Thyroid gland (tissue), 4 donors: ENCODE measurements around the gene TBX6. TPM values are rescaled to one million over a fixed set of nuclear protein-coding genes. Genes with fewer than 3 reads are reported as not detected.

Experiments
- DNase-seq, 2 donors: peaks; one replicate each; pipeline ENCODE4 v3.0.0-alpha.2; 2019
- H3K27ac ChIP-seq, 3 donors: fragments of 200-600 bp; sonication (generic); 1 replicate in 2 of 3; 2 replicates in 1 of 3; pipeline ENCODE4 v1.5.1; 2016 to 2019; ENCODE audit warnings: mild to moderate bottlenecking in 1 of 3, moderate library complexity in 1 of 3
- H3K27me3 ChIP-seq: fragments of 200-600 bp; sonication (generic); one replicate; pipeline ENCODE4 v1.5.1; 2019
- H3K36me3 ChIP-seq, 2 donors: fragments of 200-600 bp; sonication (generic); one replicate each; pipeline ENCODE4 v1.5.1; 2016 to 2019
- H3K4me1 ChIP-seq, 2 donors: fragments of 200-600 bp; sonication (generic); one replicate each; pipeline ENCODE4 v1.5.1; 2017 to 2019
- H3K4me3 ChIP-seq, 3 donors: fragments of 200-600 bp; sonication (generic); replicated peaks in 1 of 3; 1 replicate in 2 of 3; 2 replicates in 1 of 3; pipeline ENCODE4 v1.5.1; 2016; ENCODE audit warnings: mild to moderate bottlenecking in 1 of 3
- H3K9me3 ChIP-seq: fragments of 200-600 bp; sonication (generic); one replicate; pipeline ENCODE4 v1.5.1; 2017
- POLR2A ChIP-seq, 2 donors: fragments of 450-650 bp; IDR thresholded peaks; one replicate each; pipeline ENCODE4 v1.6.1; 2017; ENCODE audit warnings: antibody characterized with exemption in 2 of 2, mild to moderate bottlenecking in 2 of 2, moderate library complexity in 1 of 2
- WGBS, 2 donors: methylation state at CpG; one replicate each; pipeline ENCODE4 v1.1.5; 2017; 5-methylcytosine and 5-hydroxymethylcytosine counted together
- intact Hi-C: fragments of 100-400 bp; cut with DNase I; formaldehyde crosslinking; loops from one replicate; pipeline ENCODE4 v1.15.1; 2023
- total RNA-seq, 4 donors: library from RNA; depleted of rRNA; stranded (reverse); fragments of >200 nt; gene quantifications; one replicate each; pipeline ENCODE4 v1.2.3, GENCODE V29; 2016
- TF ChIP-seq, protein P1 (sequence below), 6 experiments: fragments of 200-600 bp in 3 of 6; fragments of 450-650 bp in 3 of 6; sonication (generic) in 3 of 6; IDR thresholded peaks; one replicate each; pipeline ENCODE4 v1.5.1; 2016 to 2019; ENCODE audit warnings: antibody characterized with exemption in 6 of 6, mild to moderate bottlenecking in 2 of 6, inconsistent platforms in 1 of 6, moderate library complexity in 1 of 6

Gene TBX6
- total RNA-seq, 4 donors from 2014 or later: 1.6 to 3.3 (median 2.4) TPM

DNA sequence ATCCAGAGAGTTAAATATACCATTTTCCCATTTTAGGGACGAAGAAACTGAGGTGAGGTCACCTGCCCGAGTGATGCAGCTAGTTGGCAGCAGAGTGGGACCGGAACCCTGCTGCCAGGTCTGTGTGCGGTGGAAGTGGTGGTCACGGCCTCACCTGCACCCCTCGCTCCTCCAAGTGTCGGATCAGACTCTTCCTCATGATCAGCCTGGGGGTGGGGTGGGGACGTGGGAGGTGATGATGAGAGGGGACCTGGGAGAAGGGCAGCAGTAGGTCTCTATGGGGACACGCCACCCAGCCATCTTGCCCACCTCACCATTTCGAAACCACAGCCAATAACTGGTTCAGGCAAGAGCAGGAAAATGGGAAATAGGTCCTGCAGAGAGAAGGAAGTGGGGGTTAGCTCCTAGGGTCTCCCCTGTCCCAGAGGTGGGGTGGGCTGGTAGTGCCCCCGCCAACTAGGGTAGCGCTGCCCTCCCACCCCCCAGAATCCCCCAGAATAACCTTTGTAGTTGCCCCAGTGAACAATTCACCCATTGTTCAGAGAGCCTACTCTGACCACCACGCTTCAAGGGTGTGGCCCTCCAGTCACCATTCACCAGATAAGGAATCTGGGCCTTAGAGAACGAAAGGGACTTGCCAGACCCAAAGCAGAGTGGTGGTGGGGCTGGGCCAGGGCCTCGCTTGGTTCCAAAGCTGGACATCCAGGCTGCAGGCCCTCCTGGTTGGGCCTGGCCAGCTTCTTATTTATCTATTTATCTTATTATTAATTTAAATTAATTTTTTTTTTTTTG, 16.5 kb upstream of the TBX6 start:
- 94 to 96% methylated on average over 14 to 15 of the region's 15 CpGs for WGBS, 2 donors
- Histone ChIP-seq H3K27me3 (no peaks in the 10 kb centered on the region), H3K36me3 (peaks cover 0 to 8% of the 10 kb centered on the region in 2 donors), H3K9me3 (no peaks in the 10 kb centered on the region), H3K27ac (no peak overlapping the region), H3K4me1 (peaks cover 2 to 6% of the 10 kb centered on the region in 2 donors), H3K4me3 (no peak overlapping the region)
- intact Hi-C loops: no loop called here
- TF ChIP-seq, protein P1, sequence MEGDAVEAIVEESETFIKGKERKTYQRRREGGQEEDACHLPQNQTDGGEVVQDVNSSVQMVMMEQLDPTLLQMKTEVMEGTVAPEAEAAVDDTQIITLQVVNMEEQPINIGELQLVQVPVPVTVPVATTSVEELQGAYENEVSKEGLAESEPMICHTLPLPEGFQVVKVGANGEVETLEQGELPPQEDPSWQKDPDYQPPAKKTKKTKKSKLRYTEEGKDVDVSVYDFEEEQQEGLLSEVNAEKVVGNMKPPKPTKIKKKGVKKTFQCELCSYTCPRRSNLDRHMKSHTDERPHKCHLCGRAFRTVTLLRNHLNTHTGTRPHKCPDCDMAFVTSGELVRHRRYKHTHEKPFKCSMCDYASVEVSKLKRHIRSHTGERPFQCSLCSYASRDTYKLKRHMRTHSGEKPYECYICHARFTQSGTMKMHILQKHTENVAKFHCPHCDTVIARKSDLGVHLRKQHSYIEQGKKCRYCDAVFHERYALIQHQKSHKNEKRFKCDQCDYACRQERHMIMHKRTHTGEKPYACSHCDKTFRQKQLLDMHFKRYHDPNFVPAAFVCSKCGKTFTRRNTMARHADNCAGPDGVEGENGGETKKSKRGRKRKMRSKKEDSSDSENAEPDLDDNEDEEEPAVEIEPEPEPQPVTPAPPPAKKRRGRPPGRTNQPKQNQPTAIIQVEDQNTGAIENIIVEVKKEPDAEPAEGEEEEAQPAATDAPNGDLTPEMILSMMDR (IDR thresholded peaks at IDR 0.05): no peak
- TF ChIP-seq POLR2A (IDR thresholded peaks at IDR 0.05): no peak
- DNase-seq: no peak

DNA sequence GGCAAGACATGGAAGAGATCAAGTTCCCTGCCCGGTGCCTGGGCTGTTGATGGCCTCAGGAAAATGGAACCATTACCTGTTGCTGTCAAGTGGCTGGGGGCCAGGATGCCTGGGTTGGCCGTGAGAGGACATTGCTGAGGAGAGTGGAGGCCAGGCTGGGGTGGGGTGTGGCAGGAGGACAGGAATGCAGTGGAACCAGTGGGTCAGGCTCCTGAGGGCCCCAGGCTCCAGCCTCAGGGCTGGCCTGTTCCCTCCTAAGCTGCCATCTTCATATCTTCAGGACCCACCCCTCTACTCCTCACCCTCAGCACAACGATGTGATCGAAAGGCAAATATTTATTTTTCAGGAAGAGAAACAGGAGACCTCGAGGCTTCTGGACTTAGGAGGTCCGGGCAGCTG, 12.8 kb upstream of the TBX6 start:
- H3K27me3 ChIP-seq: no peaks in the 10 kb centered on the region

DNA sequence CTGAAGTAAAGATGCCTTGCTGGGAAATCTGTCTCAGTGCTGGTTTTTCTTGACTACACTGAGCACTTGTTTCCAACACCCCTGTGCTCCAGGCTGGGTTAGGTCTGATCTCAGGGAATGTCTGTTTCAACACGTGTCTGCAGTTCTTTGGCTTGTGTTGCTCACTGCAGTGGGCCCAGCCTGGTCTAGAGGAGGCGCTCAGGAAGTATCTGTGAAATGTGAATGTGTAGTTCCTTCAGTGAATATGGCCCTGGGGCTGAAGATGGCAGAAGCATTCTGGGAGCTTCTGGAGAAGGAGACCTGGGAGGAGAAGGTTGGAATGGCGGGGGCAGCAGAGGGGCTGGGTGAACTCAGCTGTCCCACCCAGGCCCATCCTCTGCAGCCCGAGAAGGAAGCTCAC, 12.4 kb upstream of the TBX6 start:
- Histone ChIP-seq H3K4me1 (peaks cover 0 to 5% of the 10 kb centered on the region in 2 donors), H3K27ac (no peak overlapping the region), H3K27me3 (no peaks in the 10 kb centered on the region), H3K4me3 (no peak overlapping the region), H3K36me3 (peaks cover 0 to 5% of the 10 kb centered on the region in 2 donors), H3K9me3 (no peaks in the 10 kb centered on the region)
- no peak for TF ChIP-seq POLR2A (IDR thresholded peaks at IDR 0.05)
- TF ChIP-seq, protein P1 (IDR thresholded peaks at IDR 0.05): no peak
- intact Hi-C loops: no loop called here
- 87 to 91% methylated on average over 4 of the region's 4 CpGs for WGBS, 2 donors
- DNase-seq: no peak

More for the DNA sequence above, 12.8 kb upstream of the TBX6 start:
- no peak overlapping the region for H3K27ac ChIP-seq
- no peak for DNase-seq
- H3K4me3 ChIP-seq: no peak overlapping the region
- 60 to 74% methylated on average over 6 of the region's 6 CpGs for WGBS, 2 donors
- H3K36me3 ChIP-seq: peaks cover 0 to 5% of the 10 kb centered on the region in 2 donors
- H3K9me3 ChIP-seq: no peaks in the 10 kb centered on the region
- peaks cover 0 to 5% of the 10 kb centered on the region in 2 donors for H3K4me1 ChIP-seq
- intact Hi-C loops: no loop called here
- TF ChIP-seq, protein P1 (IDR thresholded peaks at IDR 0.05): no peak
- TF ChIP-seq POLR2A (IDR thresholded peaks at IDR 0.05): no peak

DNA sequence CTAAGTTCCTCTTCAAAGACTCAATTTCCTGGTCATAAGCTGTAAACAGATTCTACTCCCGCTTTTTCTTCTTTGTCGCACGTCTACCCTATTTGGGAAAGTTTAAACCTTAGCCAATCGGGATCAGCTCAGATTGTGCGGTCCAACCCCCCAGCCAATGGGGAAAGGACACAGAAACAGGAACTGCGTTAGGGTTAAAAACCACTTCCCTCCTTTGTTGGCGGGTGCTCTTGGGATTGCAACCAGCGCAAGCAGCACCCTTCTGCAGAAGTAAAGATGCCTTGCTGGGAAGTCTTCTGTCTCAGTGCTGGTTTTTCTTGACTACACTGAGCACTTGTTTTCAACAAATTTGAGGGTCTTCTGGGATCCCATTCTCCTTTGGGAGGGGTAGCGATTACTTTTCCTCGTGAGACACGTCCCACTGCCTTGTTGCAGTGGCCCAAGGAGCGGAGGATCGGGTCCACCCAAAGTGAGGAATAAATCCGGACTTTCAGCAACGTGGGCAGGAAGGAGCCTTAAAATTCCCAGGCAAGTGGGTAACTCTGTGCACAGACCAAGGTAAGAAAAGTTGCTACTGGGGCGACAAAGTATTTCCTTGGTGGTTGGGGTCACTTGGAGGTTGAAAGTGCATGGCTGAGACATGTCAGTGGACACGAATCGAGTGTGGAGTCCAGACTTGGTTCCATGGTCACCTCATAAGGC, 5.3 kb upstream of the TBX6 start:
- H3K27me3 ChIP-seq: no peaks in the 10 kb centered on the region
- intact Hi-C loops: loop anchor here (2.0 kb wide), 1 partner anchor 24 kb away; no protein-coding TSS in a partner anchor
- H3K4me3 ChIP-seq: peak overlapping the region in 1 of 3 donors; percentile 78
- no peak for DNase-seq
- 96 to 97% methylated on average over 18 of the region's 18 CpGs for WGBS, 2 donors
- peak overlapping the region; percentile 61 to 77 (median 71) for H3K27ac ChIP-seq
- TF ChIP-seq, protein P1 (IDR thresholded peaks at IDR 0.05): no peak
- TF ChIP-seq POLR2A (IDR thresholded peaks at IDR 0.05): no peak
- H3K9me3 ChIP-seq: no peaks in the 10 kb centered on the region
- H3K36me3 ChIP-seq: peaks cover 5 to 12% of the 10 kb centered on the region in 2 donors
- H3K4me1 ChIP-seq: peaks cover 30 to 35% of the 10 kb centered on the region in 2 donors
